Prostate gland (tissue), 2 donors: ENCODE data around the gene L2HGDH. TPM values are rescaled to one million over a fixed set of nuclear protein-coding genes. Genes with fewer than 3 reads are reported as not detected.

Experiments
- DNase-seq: peaks from one replicate; pipeline ENCODE4 v3.0.0-alpha.2; 2019; ENCODE audit warnings: low spot score
- H3K27ac ChIP-seq, 2 donors: fragments of 200-600 bp; sonication (generic); 2 replicates each; pipeline ENCODE4 v1.5.1; 2017 to 2019
- H3K27me3 ChIP-seq: fragments of 200-600 bp; sonication (generic); replicated peaks from 2 replicates; pipeline ENCODE4 v1.5.1; 2019; ENCODE audit not compliant: insufficient read depth
- H3K36me3 ChIP-seq, 2 donors: fragments of 200-600 bp; sonication (generic); 1 replicate in 1 of 2; 2 replicates in 1 of 2; pipeline versions ENCODE4 v1.5.1 to v1.8.1; 2017 to 2019
- H3K4me1 ChIP-seq: fragments of 200-600 bp; sonication (generic); replicated peaks from 2 replicates; pipeline ENCODE4 v1.5.1; 2019
- H3K4me3 ChIP-seq, 2 donors: fragments of 200-600 bp; sonication (generic); 2 replicates each; pipeline ENCODE4 v1.5.1; 2017 to 2019
- H3K9me3 ChIP-seq: fragments of 200-600 bp; sonication (generic); 2 replicates; pipeline ENCODE4 v1.5.1; 2017
- CTCF ChIP-seq, 4 experiments: fragments of 200-600 bp in 2 of 4; fragments of 450-650 bp in 2 of 4; sonication (generic) in 2 of 4; IDR thresholded peaks; 1 replicate in 3 of 4; 2 replicates in 1 of 4; pipeline ENCODE4 v1.5.1; 2016 to 2019; ENCODE audit warnings: antibody characterized with exemption in 4 of 4, mild to moderate bottlenecking in 2 of 4, moderate library complexity in 2 of 4
- POLR2A ChIP-seq: fragments of 450-650 bp; IDR thresholded peaks from one replicate; pipeline ENCODE4 v1.6.1; 2016; ENCODE audit warnings: antibody characterized with exemption, mild to moderate bottlenecking
- POLR2AphosphoS5 ChIP-seq: sonication (generic); formaldehyde crosslinking; IDR thresholded peaks from one replicate; pipeline ENCODE4 v1.6.1; 2017; ENCODE audit warnings: antibody characterized with exemption
- WGBS: methylation state at CpG from one replicate; pipeline ENCODE4 v1.1.5; 2018; 5-methylcytosine and 5-hydroxymethylcytosine counted together
- intact Hi-C: fragments of 100-400 bp; cut with DNase I; formaldehyde crosslinking; loops from one replicate; pipeline ENCODE4 v1.14.2; 2022
- total RNA-seq, 2 donors: library from RNA; depleted of rRNA; stranded (reverse); fragments of >200 nt; gene quantifications; one replicate each; pipeline ENCODE4 v1.1.0, GENCODE V29; 2016

Gene L2HGDH
- total RNA-seq, 2 donors from 2014 or later: 5.6 to 6.5 TPM

- WGBS: 94% methylated on average over 3 of the region's 3 CpGs
- H3K9me3 ChIP-seq: no peaks in the 10 kb centered on the region
- intact Hi-C loops: no loop called here
- H3K27ac ChIP-seq: no peak overlapping the region
- no peaks in the 10 kb centered on the region for H3K27me3 ChIP-seq
- no peaks in the 10 kb centered on the region for H3K4me1 ChIP-seq
- TF ChIP-seq POLR2AphosphoS5: no peak
- TF ChIP-seq CTCF (IDR thresholded peaks at IDR 0.05): no peak
- no peak for TF ChIP-seq POLR2A
- no peaks in the 10 kb centered on the region for H3K36me3 ChIP-seq
- no peak for DNase-seq
- H3K4me3 ChIP-seq: no peak overlapping the region
Measured at GRCh38 chr14:50254248-50254647, 57.8 kb downstream of the L2HGDH start.

GRCh38 chr14:50249136-50249775 is 62.8 kb downstream of the L2HGDH start:
- TF ChIP-seq POLR2AphosphoS5: no peak
- TF ChIP-seq CTCF (IDR thresholded peaks at IDR 0.05): no peak
- TF ChIP-seq POLR2A: no peak
- Histone ChIP-seq H3K27ac (no peak overlapping the region), H3K27me3 (no peaks in the 10 kb centered on the region), H3K9me3 (no peaks in the 10 kb centered on the region), H3K4me1 (no peaks in the 10 kb centered on the region), H3K4me3 (no peak overlapping the region), H3K36me3 (no peaks in the 10 kb centered on the region)
- DNase-seq: no peak
- intact Hi-C loops: no loop called here
- WGBS: 92% methylated on average over 7 of the region's 7 CpGs

- Histone ChIP-seq H3K4me3 (no peak overlapping the region), H3K27ac (no peak overlapping the region), H3K4me1 (no peaks in the 10 kb centered on the region), H3K27me3 (no peaks in the 10 kb centered on the region), H3K9me3 (no peaks in the 10 kb centered on the region), H3K36me3 (no peaks in the 10 kb centered on the region)
- intact Hi-C loops: no loop called here
- DNase-seq: no peak
- 80% methylated on average over 3 of the region's 3 CpGs for WGBS
- no peak for TF ChIP-seq POLR2A
- no peak for TF ChIP-seq POLR2AphosphoS5
- TF ChIP-seq CTCF (IDR thresholded peaks at IDR 0.05): no peak
Measured at GRCh38 chr14:50247245-50247644, 64.8 kb downstream of the L2HGDH start.

- no peak for TF ChIP-seq POLR2AphosphoS5
- no peak for TF ChIP-seq POLR2A
- no peak for TF ChIP-seq CTCF (IDR thresholded peaks at IDR 0.05)
- H3K4me1 ChIP-seq: no peaks in the 10 kb centered on the region
- 65% methylated on average over 5 of the region's 5 CpGs for WGBS
- no peaks in the 10 kb centered on the region for H3K9me3 ChIP-seq
- H3K27me3 ChIP-seq: no peaks in the 10 kb centered on the region
- intact Hi-C loops: no loop called here
- no peak for DNase-seq
- no peaks in the 10 kb centered on the region for H3K36me3 ChIP-seq
- H3K4me3 ChIP-seq: no peak overlapping the region
- no peak overlapping the region for H3K27ac ChIP-seq
Measured at GRCh38 chr14:50242566-50243310, 69.3 kb downstream of the L2HGDH start.

- no peaks in the 10 kb centered on the region for H3K36me3 ChIP-seq
- no peaks in the 10 kb centered on the region for H3K9me3 ChIP-seq
- 93% methylated on average over 1 of the region's 1 CpG for WGBS
- TF ChIP-seq CTCF (IDR thresholded peaks at IDR 0.05) (no peak), POLR2AphosphoS5 (no peak), POLR2A (no peak)
- H3K27ac ChIP-seq: no peak overlapping the region
- no peaks in the 10 kb centered on the region for H3K27me3 ChIP-seq
- DNase-seq: no peak
- no peak overlapping the region for H3K4me3 ChIP-seq
- intact Hi-C loops: no loop called here
- no peaks in the 10 kb centered on the region for H3K4me1 ChIP-seq
Measured at GRCh38 chr14:50242096-50242495, 69.9 kb downstream of the L2HGDH start.
